GM23338 (cell line): ENCODE data around the gene ALB. TPM values are rescaled to one million over a fixed set of nuclear protein-coding genes. Genes with fewer than 3 reads are reported as not detected.

Experiments
- ATAC-seq: fragments of 200-7000 bp; cut with Tn5 transposase; 3 replicates; pipeline ENCODE4 v1.9.1; 2020
- DNase-seq: peaks from one replicate; pipeline ENCODE4 v3.0.0-alpha.2; 2015; ENCODE audit warnings: low spot score
- H2AFZ ChIP-seq: fragments of 200-600 bp; sonication (generic); 2 replicates; pipeline ENCODE4 v1.8.0; 2016; ENCODE audit warnings: antibody characterized with exemption, mild to moderate bottlenecking, moderate library complexity
- H3F3A ChIP-seq: fragments of 200-600 bp; sonication (generic); replicated peaks from 2 replicates; pipeline ENCODE4 v1.8.0; 2017; ENCODE audit warnings: antibody characterized with exemption, mixed run types, low read depth
- H3K27ac ChIP-seq: fragments of 200-600 bp; sonication (generic); 2 replicates; pipeline ENCODE4 v1.6.1; 2016; ENCODE audit warnings: low read depth
- H3K27me3 ChIP-seq: fragments of 200-600 bp; sonication (generic); 2 replicates; pipeline ENCODE4 v1.8.0; 2016; ENCODE audit warnings: mild to moderate bottlenecking, mixed run types, moderate library complexity; ENCODE audit not compliant: insufficient read depth
- H3K36me3 ChIP-seq: fragments of 200-600 bp; sonication (generic); 2 replicates; pipeline ENCODE4 v1.8.0; 2016; ENCODE audit warnings: mild to moderate bottlenecking; ENCODE audit not compliant: insufficient read depth
- H3K4me1 ChIP-seq: fragments of 200-600 bp; sonication (generic); 2 replicates; pipeline ENCODE4 v1.8.0; 2016; ENCODE audit warnings: mild to moderate bottlenecking, moderate library complexity; ENCODE audit not compliant: insufficient read depth
- H3K4me2 ChIP-seq: fragments of 200-600 bp; sonication (generic); 2 replicates; pipeline ENCODE4 v1.7.1; 2017; ENCODE audit warnings: mixed run types
- H3K4me3 ChIP-seq: fragments of 200-600 bp; sonication (generic); 2 replicates; pipeline ENCODE4 v1.6.1; 2016; ENCODE audit warnings: mixed run types
- H3K79me2 ChIP-seq: fragments of 200-600 bp; sonication (generic); replicated peaks from 2 replicates; pipeline ENCODE4 v1.8.0; 2017; ENCODE audit warnings: mild to moderate bottlenecking; ENCODE audit not compliant: insufficient read depth
- H3K9me2 ChIP-seq: fragments of 200-600 bp; sonication (generic); 2 replicates; pipeline ENCODE4 v1.8.0; 2017; ENCODE audit not compliant: insufficient read depth
- H4K20me1 ChIP-seq: fragments of 200-600 bp; sonication (generic); replicated peaks from 2 replicates; pipeline ENCODE4 v1.8.0; 2017; ENCODE audit warnings: mild to moderate bottlenecking; ENCODE audit not compliant: insufficient read depth
- H3K27ac Mint-ChIP-seq: 2 replicates; pipeline ENCODE4 v1.8.0; 2020; ENCODE audit warnings: inconsistent platforms, mild to moderate bottlenecking, moderate library complexity, mixed read lengths
- H3K27me3 Mint-ChIP-seq: 3 replicates; pipeline ENCODE4 v1.8.0; 2022; ENCODE audit warnings: low read depth, mild to moderate bottlenecking, moderate library complexity, mixed read lengths, inconsistent platforms; ENCODE audit not compliant: insufficient read depth, poor library complexity
- H3K36me3 Mint-ChIP-seq: 3 replicates; pipeline ENCODE4 v1.8.0; 2021; ENCODE audit warnings: low read depth, mild to moderate bottlenecking, inconsistent platforms, moderate library complexity, mixed read lengths
- H3K4me1 Mint-ChIP-seq: 3 replicates; pipeline ENCODE4 v1.8.0; 2020; ENCODE audit warnings: mild to moderate bottlenecking, inconsistent platforms, mixed read lengths
- H3K4me3 Mint-ChIP-seq: 3 replicates; pipeline ENCODE4 v1.8.0; 2021; ENCODE audit warnings: moderate library complexity, mild to moderate bottlenecking, inconsistent platforms, mixed read lengths
- H3K9me3 Mint-ChIP-seq: 3 replicates; pipeline ENCODE4 v1.8.0; 2020; ENCODE audit warnings: moderate library complexity, mild to moderate bottlenecking, inconsistent platforms, mixed read lengths
- CREB1 ChIP-seq: fragments of 250-450 bp; sonication (Bioruptor Pico); IDR thresholded peaks from 2 replicates; pipeline ENCODE4 v1.5.0; 2020; ENCODE audit warnings: low read depth, mild to moderate bottlenecking, moderate library complexity
- CTCF ChIP-seq, 2 experiments: fragments of 200-600 bp in 1 of 2; sonication (generic) in 1 of 2; conservative IDR thresholded peaks; 2 replicates each; pipeline versions ENCODE4 v1.5.1 to v1.6.1; 2016 to 2017; ENCODE audit warnings: antibody characterized with exemption in 2 of 2, low read depth in 2 of 2, mild to moderate bottlenecking in 2 of 2, moderate library complexity in 1 of 2
- ETS1 ChIP-seq: IDR thresholded peaks from 2 replicates; pipeline ENCODE4 v1.6.1; 2016; ENCODE audit warnings: antibody characterized with exemption
- EZH2 ChIP-seq: fragments of 200-600 bp; sonication (generic); IDR thresholded peaks from one replicate; pipeline ENCODE4 v1.8.0; 2017; ENCODE audit warnings: antibody characterized with exemption, mild to moderate bottlenecking, low read depth; ENCODE audit not compliant: unreplicated experiment
- EZH2phosphoT487 ChIP-seq: fragments of 200-600 bp; sonication (generic); IDR thresholded peaks from one replicate; pipeline ENCODE4 v1.8.1; 2018; ENCODE audit warnings: antibody characterized with exemption; ENCODE audit not compliant: unreplicated experiment
- JUNB ChIP-seq: IDR thresholded peaks from one replicate; pipeline ENCODE4 v1.6.1; 2016; ENCODE audit warnings: antibody characterized with exemption; ENCODE audit not compliant: unreplicated experiment
- NANOG ChIP-seq: IDR thresholded peaks from 2 replicates; pipeline ENCODE4 v1.6.1; 2016; ENCODE audit warnings: antibody characterized with exemption, borderline replicate concordance
- POLR2AphosphoS5 ChIP-seq: IDR thresholded peaks from 2 replicates; pipeline ENCODE4 v1.6.1; 2016; ENCODE audit warnings: antibody characterized with exemption, low read depth
- REST ChIP-seq: IDR thresholded peaks from one replicate; pipeline ENCODE4 v1.6.1; 2018; ENCODE audit warnings: antibody characterized with exemption; ENCODE audit not compliant: unreplicated experiment
- STAT1 ChIP-seq: IDR thresholded peaks from one replicate; pipeline ENCODE4 v1.6.1; 2016; ENCODE audit warnings: antibody characterized with exemption; ENCODE audit not compliant: unreplicated experiment
- ZNF114 ChIP-seq: fragments of 250-450 bp; sonication (Bioruptor Pico); IDR thresholded peaks from 2 replicates; pipeline ENCODE4 v1.5.0; 2020; ENCODE audit warnings: mild to moderate bottlenecking, moderate library complexity
- ZNF331 ChIP-seq: fragments of 250-450 bp; sonication (Bioruptor Pico); IDR thresholded peaks from 2 replicates; pipeline ENCODE4 v1.5.0; 2020; ENCODE audit warnings: low read depth, mild to moderate bottlenecking, moderate library complexity
- polyA plus RNA-seq: library from polyadenylated mRNA; unstranded; fragments of >200 nt; fragmentation: Nextera tagmentation; extraction: Ambion mirVana; gene quantifications from 2 replicates; pipeline ENCODE4 v1.2.1, GENCODE V29; 2016
- total RNA-seq: library from RNA; depleted of rRNA; stranded (reverse); fragments of >200 nt; shearing (Covaris generic); gene quantifications from 2 replicates; pipeline ENCODE4 v1.2.3, GENCODE V29; 2014

Gene ALB
- total and polyA plus RNA-seq, 2 experiments from 2014 or later = not detected

- Histone ChIP-seq H3K79me2 (no peaks in the 10 kb centered on the region), H3K36me3 (no peaks in the 10 kb centered on the region), H4K20me1 (no peaks in the 10 kb centered on the region), H3K4me2 (no peak overlapping the region), H3K9me2 (peaks cover 3% of the 10 kb centered on the region; the same call in 1 of the 2 replicates), H3K4me3 (no peak overlapping the region), H2AFZ (no peak overlapping the region), H3K4me1 (peaks cover 16% of the 10 kb centered on the region), H3K27me3 (no peaks in the 10 kb centered on the region), H3F3A (no peaks in the 10 kb centered on the region), H3K27ac (no peak overlapping the region)
- Mint-ChIP-seq H3K4me3 (no peak overlapping the region), H3K4me1 (peaks cover 9% of the 10 kb centered on the region; the same call in 2 of the 3 replicates), H3K9me3 (peaks cover 11% of the 10 kb centered on the region; the same call in 2 of the 3 replicates), H3K27me3 (no peaks in the 10 kb centered on the region), H3K27ac (no peak overlapping the region), H3K36me3 (peaks cover 16% of the 10 kb centered on the region)
- DNase-seq = no peak
- TF ChIP-seq JUNB (no peak), STAT1 (no peak), ZNF331 (CRISPR knock-in tag) (no peak), ZNF114 (no peak), ETS1 (no peak), REST (no peak), POLR2AphosphoS5 (no peak), CREB1 (CRISPR knock-in tag) (no peak), NANOG (no peak), EZH2phosphoT487 (no peak), EZH2 (no peak), CTCF (conservative IDR thresholded peaks at IDR 0.05; ENCODE audit: low read depth in 2 of 2) (no peak)
- ATAC-seq = no peak
Measured at GRCh38 chr4:73458184-73459047, 54.3 kb downstream of the ALB start.
